HG02840 (cell line): ENCODE results near the gene HIP1.
"Not testable (repeated sequence)": the region's sequence is repeated elsewhere in the genome, so short reads cannot be mapped to it uniquely, and the experiment has no call there.

Experiments used
- ATAC-seq: cut with Tn5 transposase; IDR thresholded peaks from one replicate; pipeline ENCODE4 v1.9.1; 2021; ENCODE audit warnings: mild to moderate bottlenecking, moderate library complexity, moderate number of reproducible peaks; ENCODE audit not compliant: unreplicated experiment, low FRiP score

Gene HIP1

GRCh38 chr7:75546237-75547015 lies 192.3 kb downstream of the HIP1 start:
- ATAC-seq: no peak

DNA sequence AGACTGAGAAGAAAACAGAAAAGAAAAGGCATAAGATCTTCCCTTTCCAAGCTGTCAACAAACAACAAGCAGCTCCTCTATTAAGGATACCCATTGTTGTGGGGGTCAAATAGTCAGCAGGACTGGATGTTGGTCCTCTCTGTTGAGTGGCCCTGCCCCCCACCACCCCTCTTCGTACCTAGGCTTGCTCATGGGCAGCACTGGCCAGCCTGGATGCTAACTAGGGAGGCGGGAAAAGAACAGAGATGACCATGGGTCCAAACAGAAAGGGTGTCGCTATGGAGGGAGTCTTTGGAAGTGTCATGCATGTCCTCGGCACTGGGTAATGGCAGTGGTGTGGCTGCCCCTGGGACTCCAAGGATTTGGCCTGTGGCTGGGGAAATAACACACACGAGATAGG lies 201.0 kb downstream of the HIP1 start:
- no peak for ATAC-seq

GRCh38 chr7:75536940-75537538 lies 201.7 kb downstream of the HIP1 start:
- ATAC-seq: no peak

DNA sequence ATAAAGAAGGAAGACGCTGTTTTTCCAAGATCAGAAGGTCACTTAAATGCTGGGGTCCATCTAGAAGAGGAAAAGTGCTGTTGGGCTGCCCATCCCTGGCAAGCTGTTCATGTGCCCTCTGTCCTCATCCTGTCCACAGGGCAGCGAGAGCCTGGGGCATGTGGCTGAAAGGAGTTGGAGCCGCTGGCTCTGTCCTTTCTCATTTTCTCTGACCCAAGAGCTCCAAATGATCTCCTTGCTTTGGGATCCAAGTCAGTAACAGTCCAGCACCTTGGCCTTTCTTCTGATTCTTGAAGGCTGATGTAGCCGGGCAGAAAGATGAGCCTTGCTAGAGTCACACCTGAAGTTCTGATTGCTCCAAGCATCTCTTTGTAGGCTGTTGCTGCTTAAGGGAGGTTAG lies 202.2 kb downstream of the HIP1 start:
- ATAC-seq: no peak

GRCh38 chr7:75534727-75535307 lies 203.9 kb downstream of the HIP1 start:
- no peak for ATAC-seq

- no peak for ATAC-seq
These were observed 204.8 kb downstream of the HIP1 start for GRCh38 chr7:75533926-75534325.

- ATAC-seq: no peak
These were observed 206.1 kb downstream of the HIP1 start for GRCh38 chr7:75532639-75533038.

- ATAC-seq: no peak
These were observed 207.4 kb downstream of the HIP1 start for GRCh38 chr7:75531359-75531821.

- ATAC-seq: not testable (repeated sequence)
These were observed 211.5 kb downstream of the HIP1 start for GRCh38 chr7:75527224-75527722.

DNA sequence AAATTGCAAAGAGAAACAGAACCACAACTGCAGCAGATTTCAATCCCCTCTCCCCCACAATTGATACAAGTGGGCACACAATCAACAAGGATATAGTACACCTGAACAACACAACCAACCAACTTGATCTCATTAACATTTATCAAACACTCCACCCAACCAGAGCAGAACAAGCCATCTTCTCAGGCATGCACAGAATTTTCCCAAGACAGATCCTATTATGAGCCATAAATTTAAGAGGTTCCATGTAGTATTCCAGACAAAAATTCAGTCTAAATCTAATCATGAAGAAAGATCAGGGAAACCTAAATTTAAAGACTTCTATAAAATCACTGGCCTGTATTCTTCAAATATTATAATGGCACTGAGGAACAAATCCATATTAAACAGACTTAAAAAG lies 217.0 kb downstream of the HIP1 start:
- ATAC-seq: not testable (repeated sequence)

- not testable (repeated sequence) for ATAC-seq
These were observed 219.9 kb downstream of the HIP1 start for GRCh38 chr7:75518842-75519241.

GRCh38 chr7:75509033-75509432 lies 229.7 kb downstream of the HIP1 start:
- not testable (repeated sequence) for ATAC-seq

- not testable (repeated sequence) for ATAC-seq
These were observed 246.7 kb downstream of the HIP1 start, which contains the start of gene SPDYE5 for GRCh38 chr7:75492020-75492419. SPDYE5 (plus strand) TSS chr7:75492320; CDS start chr7:75494048, 1,728 bp downstream.

GRCh38 chr7:75485979-75486643 lies 252.6 kb downstream of the HIP1 start, which contains the start of gene POM121C:
POM121C (minus strand) TSS chr7:75486299; CDS start chr7:75441496, 44,803 bp downstream.
- ATAC-seq: peak; percentile 99

- ATAC-seq: not testable (repeated sequence)
These were observed 253.3 kb downstream of the HIP1 start for GRCh38 chr7:75485355-75485978.
